Smooth muscle cell (in vitro differentiated cells): ENCODE measurements around the gene IL6. TPM values are rescaled to one million over a fixed set of nuclear protein-coding genes. Genes with fewer than 3 reads are reported as not detected.

Experiments used
- DNase-seq: peaks from one replicate; lab custom pipeline; 2025; ENCODE audit not compliant: unreplicated experiment; lab: John Stamatoyannopoulos, UW
- H2AFZ ChIP-seq: fragments of 200-600 bp; sonication (generic); 2 replicates; pipeline ENCODE4 v1.6.0; 2016; ENCODE audit warnings: antibody characterized with exemption, low read depth, mild to moderate bottlenecking
- H3F3A ChIP-seq: fragments of 200-600 bp; sonication (generic); 2 replicates; pipeline ENCODE4 v1.6.0; 2017; ENCODE audit warnings: antibody characterized with exemption, low read depth
- H3K27ac ChIP-seq: fragments of 200-600 bp; sonication (generic); 2 replicates; pipeline ENCODE4 v1.5.1; 2016; ENCODE audit warnings: low read depth, mild to moderate bottlenecking
- H3K27me3 ChIP-seq: fragments of 200-600 bp; sonication (generic); 2 replicates; pipeline ENCODE4 v1.6.1; 2016; ENCODE audit warnings: low read depth, mild to moderate bottlenecking
- H3K36me3 ChIP-seq: fragments of 200-600 bp; sonication (generic); 2 replicates; pipeline ENCODE4 v1.5.1; 2016; ENCODE audit warnings: low read depth
- H3K4me1 ChIP-seq: fragments of 200-600 bp; sonication (generic); 2 replicates; pipeline ENCODE4 v1.5.1; 2016; ENCODE audit warnings: low read depth
- H3K4me2 ChIP-seq: fragments of 200-600 bp; sonication (generic); 2 replicates; pipeline ENCODE4 v1.6.0; 2016; ENCODE audit warnings: mild to moderate bottlenecking
- H3K4me3 ChIP-seq: fragments of 200-600 bp; sonication (generic); 2 replicates; pipeline ENCODE4 v1.5.1; 2016; ENCODE audit warnings: mild to moderate bottlenecking
- H3K79me2 ChIP-seq: fragments of 200-600 bp; sonication (generic); 2 replicates; pipeline ENCODE4 v1.6.0; 2016; ENCODE audit warnings: low read depth, mild to moderate bottlenecking
- H3K9ac ChIP-seq: fragments of 200-600 bp; sonication (generic); 2 replicates; pipeline ENCODE4 v1.6.0; 2016; ENCODE audit warnings: low read depth
- H3K9me3 ChIP-seq: fragments of 200-600 bp; sonication (generic); replicated peaks from 2 replicates; pipeline ENCODE4 v1.5.1; 2016; ENCODE audit warnings: low read depth
- H4K20me1 ChIP-seq: fragments of 200-600 bp; sonication (generic); 2 replicates; pipeline ENCODE4 v1.6.0; 2016; ENCODE audit warnings: low read depth
- CTCF ChIP-seq: fragments of 200-600 bp; sonication (generic); IDR thresholded peaks from 2 replicates; pipeline ENCODE4 v1.5.1; 2017; ENCODE audit warnings: borderline replicate concordance, mild to moderate bottlenecking, antibody characterized with exemption; ENCODE audit not compliant: insufficient read depth, poor library complexity, severe bottlenecking
- WGBS: methylation state at CpG from one replicate; pipeline ENCODE4 v1.1.7; 2016; ENCODE audit warnings: low lambda C conversion rate; 5-methylcytosine and 5-hydroxymethylcytosine counted together
- polyA plus RNA-seq: library from polyadenylated mRNA; unstranded; fragments of >200 nt; fragmentation: Nextera tagmentation; extraction: Ambion mirVana; gene quantifications from 2 replicates; pipeline ENCODE4 v1.2.1, GENCODE V29; 2016
- total RNA-seq: library from RNA; depleted of rRNA; stranded (reverse); fragments of >200 nt; gene quantifications from 2 replicates; pipeline ENCODE4 v1.2.3, GENCODE V29; 2014

Gene IL6
- total and polyA plus RNA-seq, 2 experiments from 2014 or later = 0.31 to 19.1 TPM

GRCh38 chr7:22722536-22723180 lies 4.3 kb upstream of the IL6 start:
- H3K9ac ChIP-seq = no peak overlapping the region
- 91% methylated on average over 6 of the region's 6 CpGs for WGBS
- no peaks in the 10 kb centered on the region for H3K27me3 ChIP-seq
- no peaks in the 10 kb centered on the region for H3K9me3 ChIP-seq
- peaks cover 16% of the 10 kb centered on the region for H3K4me1 ChIP-seq
- H3K4me3 ChIP-seq = no peak overlapping the region
- no peak for TF ChIP-seq CTCF
- peak overlapping the region; percentile 51 for H3K4me2 ChIP-seq
- H4K20me1 ChIP-seq = no peaks in the 10 kb centered on the region
- H2AFZ ChIP-seq = no peak overlapping the region
- H3K27ac ChIP-seq = no peak overlapping the region
- no peaks in the 10 kb centered on the region for H3K79me2 ChIP-seq
- DNase-seq = no peak
- H3F3A ChIP-seq = peaks cover 9% of the 10 kb centered on the region
- no peaks in the 10 kb centered on the region for H3K36me3 ChIP-seq

- H3K4me2 ChIP-seq = peak overlapping the region; percentile 51
- H2AFZ ChIP-seq = peak overlapping the region; percentile 8
- H3K4me1 ChIP-seq = peaks cover 12% of the 10 kb centered on the region
- peak; percentile 24 for DNase-seq
- H3K79me2 ChIP-seq = no peaks in the 10 kb centered on the region
- H3K27me3 ChIP-seq = no peaks in the 10 kb centered on the region
- H3K9me3 ChIP-seq = no peaks in the 10 kb centered on the region
- no peaks in the 10 kb centered on the region for H4K20me1 ChIP-seq
- no peak overlapping the region for H3K27ac ChIP-seq
- no peak for TF ChIP-seq CTCF
- no peaks in the 10 kb centered on the region for H3K36me3 ChIP-seq
- no peak overlapping the region for H3K4me3 ChIP-seq
- 31% methylated on average over 2 of the region's 2 CpGs for WGBS
- H3K9ac ChIP-seq = no peak overlapping the region
- H3F3A ChIP-seq = peaks cover 6% of the 10 kb centered on the region
These were observed 3.8 kb upstream of the IL6 start for GRCh38 chr7:22723181-22723601.

- DNase-seq = no peak
- no peak overlapping the region for H3K4me3 ChIP-seq
- no peak overlapping the region for H3K9ac ChIP-seq
- peak overlapping the region; percentile 8 for H2AFZ ChIP-seq
- 49% methylated on average over 4 of the region's 4 CpGs for WGBS
- peaks cover 7% of the 10 kb centered on the region for H3K4me1 ChIP-seq
- H4K20me1 ChIP-seq = no peaks in the 10 kb centered on the region
- TF ChIP-seq CTCF = no peak
- H3K9me3 ChIP-seq = no peaks in the 10 kb centered on the region
- H3K79me2 ChIP-seq = no peaks in the 10 kb centered on the region
- peak overlapping the region; percentile 51 for H3K4me2 ChIP-seq
- H3F3A ChIP-seq = peaks cover 6% of the 10 kb centered on the region
- H3K27me3 ChIP-seq = no peaks in the 10 kb centered on the region
- H3K27ac ChIP-seq = no peak overlapping the region
- H3K36me3 ChIP-seq = no peaks in the 10 kb centered on the region
These were observed 3.4 kb upstream of the IL6 start for GRCh38 chr7:22723637-22724036.

- Histone ChIP-seq H3K27ac (no peak overlapping the region), H2AFZ (no peak overlapping the region), H3K27me3 (no peaks in the 10 kb centered on the region), H3F3A (peaks cover 6% of the 10 kb centered on the region), H3K4me1 (peaks cover 4% of the 10 kb centered on the region), H3K36me3 (no peaks in the 10 kb centered on the region), H3K9me3 (no peaks in the 10 kb centered on the region), H4K20me1 (no peaks in the 10 kb centered on the region), H3K4me2 (no peak overlapping the region), H3K79me2 (no peaks in the 10 kb centered on the region), H3K4me3 (no peak overlapping the region), H3K9ac (no peak overlapping the region)
- 83% methylated on average over 6 of the region's 6 CpGs for WGBS
- TF ChIP-seq CTCF = no peak
- DNase-seq = no peak
These were observed 2.1 kb upstream of the IL6 start for GRCh38 chr7:22724861-22725260.
